Ectodermal cell (in vitro differentiated cells): ENCODE results near the gene AQP5.

Experiments
- H3K27ac ChIP-seq: 2 replicates; pipeline ENCODE4 v1.7.0; 2013; ENCODE audit warnings: mild to moderate bottlenecking, low read depth, low read length; ENCODE audit not compliant: insufficient read depth, poor library complexity, severe bottlenecking
- H3K27me3 ChIP-seq: 2 replicates; pipeline ENCODE4 v1.7.0; 2013; ENCODE audit warnings: mild to moderate bottlenecking, low read length; ENCODE audit not compliant: insufficient read depth, control insufficient read depth, poor library complexity, severe bottlenecking
- H3K36me3 ChIP-seq: one replicate; pipeline ENCODE4 v1.7.0; 2013; ENCODE audit warnings: low read length; ENCODE audit not compliant: control insufficient read depth, insufficient read depth
- H3K4me1 ChIP-seq: one replicate; pipeline ENCODE4 v1.7.0; 2013; ENCODE audit warnings: low read length; ENCODE audit not compliant: control insufficient read depth, insufficient read depth
- H3K4me3 ChIP-seq: 2 replicates; pipeline ENCODE4 v1.7.0; 2013; ENCODE audit warnings: low read depth, low read length, control low read depth; ENCODE audit not compliant: insufficient read depth
- H3K9me3 ChIP-seq: 2 replicates; pipeline ENCODE4 v1.7.0; 2013; ENCODE audit warnings: mild to moderate bottlenecking, low read length, moderate library complexity; ENCODE audit not compliant: control insufficient read depth
- WGBS, 2 experiments: methylation state at CpG; one replicate each; pipeline ENCODE4 v1.1.7; 2013; ENCODE audit warnings: missing lambda C conversion rate in 2 of 2; 5-methylcytosine and 5-hydroxymethylcytosine counted together

The AQP5 gene

DNA sequence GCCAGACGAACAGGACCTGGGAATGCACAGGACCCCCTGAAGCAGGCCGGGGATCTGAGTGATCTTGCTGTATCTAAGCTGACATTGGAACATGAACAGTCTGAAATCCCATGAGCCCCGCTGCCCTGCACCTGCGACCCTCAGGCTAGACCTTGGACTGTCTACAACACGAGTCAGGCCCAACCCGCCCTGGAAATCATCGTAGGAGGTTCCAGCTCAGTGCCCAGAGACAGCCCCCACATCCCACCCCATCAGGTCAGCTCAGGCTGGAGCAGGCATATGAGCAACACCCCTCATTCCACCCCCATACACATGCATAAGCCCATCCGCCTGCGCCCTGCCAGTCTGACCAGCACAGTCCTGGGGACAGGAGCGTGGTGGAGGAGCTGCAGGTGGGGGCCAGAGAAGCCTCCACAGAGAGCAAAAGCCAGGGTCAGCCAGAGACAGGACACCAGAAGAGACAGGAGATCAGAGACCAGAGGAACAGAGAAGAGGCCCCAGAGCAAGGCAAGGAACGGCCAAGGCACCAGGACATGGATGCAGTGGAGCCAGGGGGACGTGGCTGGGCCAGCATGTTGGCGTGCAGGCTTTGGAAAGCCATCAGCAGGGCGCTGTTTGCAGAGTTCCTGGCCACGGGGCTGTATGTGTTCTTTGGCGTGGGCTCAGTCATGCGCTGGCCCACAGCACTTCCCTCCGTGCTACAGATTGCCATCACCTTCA lies 11.1 kb downstream of the AQP5 start, which contains the start of gene AQP6:
Gene AQP6 (plus strand): TSS at position 307 of the 720 bp plus-strand sequence. CDS start 227 bp downstream, at position 534.
- H3K4me3 ChIP-seq, result no peak within 1 kb of the TSS
- WGBS, 2 experiments, result 93 to 94% methylated on average over 18 of the region's 18 CpGs
- H3K4me1 ChIP-seq, result peaks cover 13% of the 10 kb centered on the region
- H3K27me3 ChIP-seq, result peaks cover 10% of the 10 kb centered on the region
- H3K9me3 ChIP-seq, result no peaks in the 10 kb centered on the region
- H3K36me3 ChIP-seq, result no peaks in the 10 kb centered on the region
- H3K27ac ChIP-seq, result no peak within 1 kb of the TSS

DNA sequence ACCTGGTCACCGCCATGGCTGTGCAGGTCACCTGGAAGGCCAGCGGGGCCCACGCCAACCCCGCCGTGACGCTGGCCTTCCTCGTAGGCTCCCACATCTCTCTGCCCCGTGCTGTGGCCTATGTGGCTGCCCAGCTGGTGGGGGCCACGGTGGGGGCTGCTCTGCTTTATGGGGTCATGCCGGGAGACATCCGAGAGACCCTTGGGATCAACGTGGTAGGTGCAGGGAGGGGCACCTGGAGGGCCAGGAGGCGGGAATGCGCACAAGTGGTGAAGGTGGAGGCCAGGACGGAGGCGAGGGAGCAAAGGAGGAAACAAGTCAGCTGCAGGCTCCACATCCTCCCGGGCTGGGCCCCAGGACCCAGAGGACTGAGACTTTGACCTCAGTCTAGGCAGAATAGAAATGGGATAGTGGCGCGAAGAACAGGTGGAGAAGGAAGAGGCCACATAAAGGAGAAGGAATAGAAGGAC lies 11.7 kb downstream of the AQP5 start:
- peaks cover 13% of the 10 kb centered on the region for H3K4me1 ChIP-seq
- WGBS, 2 experiments, result 94% methylated on average over 19 of the region's 19 CpGs

DNA sequence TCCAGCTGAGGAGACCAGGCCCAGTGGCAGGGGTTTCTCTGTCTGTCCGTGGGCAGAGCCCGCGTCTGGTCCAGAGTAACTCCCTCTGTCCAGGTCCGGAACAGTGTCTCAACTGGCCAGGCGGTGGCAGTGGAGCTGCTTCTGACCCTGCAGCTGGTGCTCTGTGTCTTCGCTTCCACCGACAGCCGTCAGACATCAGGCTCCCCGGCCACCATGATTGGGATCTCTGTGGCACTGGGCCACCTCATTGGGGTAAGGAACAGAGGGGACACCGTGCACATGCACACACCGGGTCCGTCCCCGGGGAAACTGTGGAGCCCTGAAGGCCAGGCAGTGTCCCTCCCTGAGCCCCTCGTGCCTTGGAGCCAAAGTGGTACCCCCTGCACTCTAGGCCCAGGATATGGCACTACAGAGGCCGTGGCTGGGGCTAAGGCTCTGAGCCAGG lies 12.6 kb downstream of the AQP5 start:
- Histone ChIP-seq H3K36me3 (no peaks in the 10 kb centered on the region), H3K27me3 (no peaks in the 10 kb centered on the region), H3K27ac (no peak overlapping the region), H3K9me3 (no peaks in the 10 kb centered on the region), H3K4me3 (no peak overlapping the region), H3K4me1 (peaks cover 21% of the 10 kb centered on the region)
- WGBS, 2 experiments, result 79% methylated on average over 15 of the region's 15 CpGs

More for the DNA sequence above, 11.7 kb downstream of the AQP5 start:
- no peak overlapping the region for H3K27ac ChIP-seq
- H3K4me3 ChIP-seq, result no peak overlapping the region
- no peaks in the 10 kb centered on the region for H3K36me3 ChIP-seq
- H3K9me3 ChIP-seq, result no peaks in the 10 kb centered on the region
- peaks cover 4% of the 10 kb centered on the region for H3K27me3 ChIP-seq

DNA sequence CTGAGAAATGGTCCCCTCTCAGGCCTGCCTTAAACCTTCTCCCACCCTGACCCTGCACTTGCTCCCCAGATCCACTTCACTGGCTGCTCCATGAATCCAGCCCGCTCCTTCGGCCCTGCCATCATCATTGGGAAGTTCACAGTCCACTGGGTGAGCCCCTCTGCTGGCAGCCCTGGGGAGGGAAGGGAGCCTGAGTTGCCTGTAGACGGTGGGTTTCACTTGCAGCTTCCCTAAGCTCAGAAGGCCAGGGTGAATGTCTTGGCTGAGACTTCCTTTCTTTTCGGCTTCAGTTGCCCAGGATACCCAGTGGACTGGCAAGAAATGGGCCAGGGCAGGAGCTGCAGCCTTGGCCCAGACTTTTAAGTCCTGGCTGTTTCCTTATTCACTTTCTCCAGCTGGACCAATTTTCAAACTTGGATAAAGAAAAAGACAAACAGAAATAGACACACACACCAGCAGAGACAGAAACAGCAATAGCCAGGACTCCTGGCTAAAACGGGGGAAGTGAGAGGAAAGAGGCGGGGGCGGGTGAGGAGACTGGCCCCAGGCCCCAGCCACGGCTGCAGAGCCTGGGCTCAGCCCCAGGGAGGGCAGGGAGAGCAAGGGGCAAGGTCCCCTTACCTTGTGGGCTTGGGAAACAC lies 13.1 kb downstream of the AQP5 start:
- Histone ChIP-seq H3K4me3 (no peak overlapping the region), H3K4me1 (peaks cover 26% of the 10 kb centered on the region), H3K27ac (no peak overlapping the region), H3K27me3 (no peaks in the 10 kb centered on the region), H3K9me3 (no peaks in the 10 kb centered on the region), H3K36me3 (no peaks in the 10 kb centered on the region)
- 83 to 84% methylated on average over 8 of the region's 8 CpGs for WGBS, 2 experiments

DNA sequence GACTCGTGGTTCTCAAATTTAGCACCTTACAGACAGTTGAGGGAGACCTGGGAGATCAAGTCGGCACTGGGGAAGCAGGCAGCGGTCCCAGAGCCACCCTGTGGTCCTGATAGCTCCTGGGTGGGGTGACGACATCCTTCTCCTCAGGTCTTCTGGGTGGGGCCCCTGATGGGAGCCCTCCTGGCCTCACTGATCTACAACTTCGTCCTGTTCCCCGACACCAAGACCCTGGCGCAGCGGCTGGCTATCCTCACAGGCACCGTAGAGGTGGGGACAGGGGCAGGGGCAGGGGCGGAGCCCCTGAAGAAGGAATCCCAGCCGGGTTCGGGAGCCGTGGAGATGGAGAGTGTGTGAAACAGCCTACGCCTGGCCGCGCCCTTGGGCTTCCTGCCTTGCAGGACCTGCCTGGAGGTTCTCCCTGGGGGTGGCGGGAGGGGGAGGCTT lies 13.7 kb downstream of the AQP5 start:
- Histone ChIP-seq H3K27ac (no peak overlapping the region), H3K9me3 (no peaks in the 10 kb centered on the region), H3K36me3 (no peaks in the 10 kb centered on the region), H3K4me1 (peaks cover 28% of the 10 kb centered on the region), H3K4me3 (no peak overlapping the region), H3K27me3 (no peaks in the 10 kb centered on the region)
- 75 to 78% methylated on average over 17 of the region's 17 CpGs for WGBS, 2 experiments

DNA sequence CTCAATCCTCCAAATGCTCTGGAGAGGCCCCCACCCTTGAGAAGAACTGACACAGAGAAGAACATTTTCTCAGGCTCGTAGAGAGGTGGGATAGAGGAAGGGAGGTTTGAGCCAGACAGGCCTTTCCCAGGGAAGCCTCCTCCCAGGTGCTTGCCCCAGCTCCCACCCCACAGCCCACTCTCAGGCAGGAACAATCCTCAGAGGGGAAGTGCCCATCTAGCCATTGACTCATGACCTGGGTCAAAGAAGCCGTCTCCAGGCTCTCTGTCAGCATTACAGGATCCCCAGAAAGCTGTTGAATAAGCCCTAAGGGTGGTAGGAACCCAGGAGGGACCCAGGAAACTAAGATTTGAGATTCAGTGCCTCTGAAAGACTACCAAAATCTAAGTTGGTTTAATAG lies 14.9 kb downstream of the AQP5 start:
- Histone ChIP-seq H3K9me3 (no peaks in the 10 kb centered on the region), H3K27me3 (no peaks in the 10 kb centered on the region), H3K4me1 (peaks cover 33% of the 10 kb centered on the region), H3K4me3 (no peak overlapping the region), H3K36me3 (no peaks in the 10 kb centered on the region), H3K27ac (no peak overlapping the region)
- 81 to 91% methylated on average over 2 of the region's 2 CpGs for whole genome bisulfite sequencing, 2 experiments

DNA sequence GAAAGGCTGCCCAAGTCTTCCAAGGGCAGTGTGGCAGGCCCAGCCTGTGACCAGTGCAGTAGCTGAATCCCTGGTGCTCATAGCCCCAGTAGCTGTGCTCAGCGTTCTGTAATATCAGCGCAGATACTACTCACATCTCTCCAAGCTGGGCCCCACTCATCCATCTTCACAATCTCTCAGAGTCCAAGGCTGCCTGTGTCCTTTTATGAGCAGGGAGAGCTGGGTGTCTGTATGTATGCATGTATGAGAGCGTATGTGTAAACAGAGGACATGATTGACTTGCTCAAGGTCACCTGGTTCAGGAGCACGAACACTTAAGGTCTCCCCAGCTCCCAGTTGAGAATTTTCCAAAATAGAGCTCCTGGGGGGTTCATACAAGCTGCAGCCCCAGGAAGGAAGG lies 16.5 kb downstream of the AQP5 start:
- Histone ChIP-seq H3K9me3 (no peaks in the 10 kb centered on the region), H3K27ac (no peak overlapping the region), H3K4me3 (no peak overlapping the region), H3K36me3 (no peaks in the 10 kb centered on the region), H3K27me3 (no peaks in the 10 kb centered on the region), H3K4me1 (peaks cover 32% of the 10 kb centered on the region)
- WGBS, 2 experiments, result 95 to 96% methylated on average over 4 of the region's 4 CpGs

DNA sequence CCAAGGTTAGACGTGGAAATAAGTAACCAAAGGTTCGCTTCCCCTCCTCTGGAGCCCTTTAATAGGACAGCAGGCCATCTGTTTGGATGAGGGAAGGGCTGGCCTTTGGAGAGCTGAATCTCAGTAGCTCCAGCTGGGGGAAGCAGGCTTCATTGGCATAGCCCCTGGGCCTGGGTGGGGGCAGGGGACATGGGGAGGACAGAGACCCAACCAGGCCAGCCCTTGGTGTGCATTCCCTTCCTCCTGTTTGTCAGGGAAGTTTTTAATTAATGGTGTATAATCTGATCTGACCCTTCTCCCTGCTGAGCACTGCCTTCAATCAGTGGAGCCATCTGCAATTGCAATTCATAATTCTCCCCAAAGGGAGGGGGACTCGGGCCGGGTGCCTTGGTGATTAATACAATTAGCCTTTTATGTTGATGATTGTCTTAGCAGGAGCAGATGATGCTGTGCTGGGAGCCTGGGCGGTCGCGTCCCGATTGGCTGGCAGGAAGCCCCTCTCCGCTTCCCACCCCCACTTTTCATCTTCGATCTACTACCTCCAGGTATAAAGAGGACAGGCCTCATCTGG lies 17.4 kb downstream of the AQP5 start:
- Histone ChIP-seq H3K27ac (no peak overlapping the region), H3K4me1 (peaks cover 35% of the 10 kb centered on the region), H3K4me3 (no peak overlapping the region), H3K36me3 (no peaks in the 10 kb centered on the region), H3K27me3 (no peaks in the 10 kb centered on the region), H3K9me3 (no peaks in the 10 kb centered on the region)
- 79 to 83% methylated on average over 10 of the region's 10 CpGs for WGBS, 2 experiments

DNA sequence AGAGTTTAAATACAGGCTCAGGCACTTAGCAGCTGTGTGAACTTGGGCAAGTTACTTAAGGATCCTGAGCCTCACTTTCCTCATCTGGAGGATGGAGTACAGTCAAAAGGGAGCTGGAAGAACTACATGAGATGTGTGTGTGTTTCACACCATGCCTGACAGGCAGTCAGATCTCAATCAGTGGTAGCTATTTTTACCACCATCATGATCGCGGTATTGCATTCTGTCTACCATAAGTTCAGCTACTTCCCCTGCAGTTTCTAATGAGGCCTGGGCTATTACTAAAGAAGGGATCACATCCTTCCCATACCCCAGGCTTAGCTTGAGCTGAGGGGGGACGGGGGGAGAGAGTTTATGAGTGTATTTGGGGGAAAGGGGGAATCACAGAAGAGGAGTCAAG lies 18.1 kb downstream of the AQP5 start:
- Histone ChIP-seq H3K27me3 (no peaks in the 10 kb centered on the region), H3K27ac (no peak overlapping the region), H3K4me1 (peaks cover 42% of the 10 kb centered on the region), H3K4me3 (no peak overlapping the region), H3K36me3 (no peaks in the 10 kb centered on the region), H3K9me3 (no peaks in the 10 kb centered on the region)
- 91 to 96% methylated on average over 2 of the region's 3 CpGs for WGBS, 2 experiments
